Panc1 (cell line): ENCODE results near the gene KRTAP10-9. TPM values are rescaled to one million over a fixed set of nuclear protein-coding genes. Genes with fewer than 3 reads are reported as not detected.

ENCODE experiments used
- ATAC-seq: fragments of 200-7000 bp; cut with Tn5 transposase; 2 replicates; pipeline ENCODE4 v1.9.1; 2020; ENCODE audit warnings: mild to moderate bottlenecking, moderate library complexity
- BruUV-seq: library from RNA; stranded (reverse); fragments of 400-500 nt; replicated peaks from 2 replicates; lab custom pipeline; 2021; lab: Mats Ljungman, UMichigan
- CTCF ChIA-PET: fragments of 300-600 bp; sonication (Branson Sonifier 250); formaldehyde crosslinking; loops from one replicate; lab custom pipeline; 2022; ENCODE audit warnings: antibody characterized with exemption; lab: Charles Lee
- POLR2A ChIA-PET: fragments of 300-600 bp; sonication (Branson Sonifier 250); formaldehyde crosslinking; loops from one replicate; lab custom pipeline; 2022; ENCODE audit warnings: antibody characterized with exemption; lab: Charles Lee
- DNase-seq: peaks from one replicate; pipeline ENCODE4 v3.0.0-alpha.2; 2010; ENCODE audit warnings: low read depth, low spot score
- H3K27ac ChIP-seq: 2 replicates; pipeline ENCODE4 v1.5.1; 2011; ENCODE audit warnings: mild to moderate bottlenecking, low read length, inconsistent platforms
- H3K27me3 ChIP-seq: fragments of 200-500 bp; sonication (Bioruptor generic); 2 replicates; pipeline ENCODE4 v1.6.0; 2014; ENCODE audit warnings: low read length, inconsistent platforms; ENCODE audit not compliant: control insufficient read depth, insufficient read depth
- H3K36me3 ChIP-seq: fragments of 200-500 bp; sonication (Bioruptor generic); 2 replicates; pipeline ENCODE4 v1.5.1; 2014; ENCODE audit warnings: inconsistent platforms, mild to moderate bottlenecking, low read length, moderate library complexity; ENCODE audit not compliant: control insufficient read depth, insufficient read depth
- H3K4me1 ChIP-seq: 2 replicates; pipeline ENCODE4 v1.5.1; 2011; ENCODE audit warnings: inconsistent platforms, mild to moderate bottlenecking, low read length, moderate library complexity; ENCODE audit not compliant: control insufficient read depth, insufficient read depth
- H3K4me3 ChIP-seq, 2 experiments: 2 replicates each; pipeline ENCODE4 v1.5.1; 2011 to 2012; ENCODE audit warnings: low read depth in 2 of 2, low read length in 2 of 2, mild to moderate bottlenecking in 2 of 2, inconsistent platforms in 1 of 2, moderate library complexity in 1 of 2
- H3K9me3 ChIP-seq: fragments of 200-500 bp; sonication (Bioruptor generic); 2 replicates; pipeline ENCODE4 v1.5.1; 2014; ENCODE audit warnings: low read depth, mild to moderate bottlenecking, inconsistent platforms, low read length, moderate library complexity; ENCODE audit not compliant: control insufficient read depth, insufficient read depth
- POLR2AphosphoS5 ChIP-seq: IDR thresholded peaks from 2 replicates; pipeline ENCODE4 v1.6.1; 2012; ENCODE audit warnings: mild to moderate bottlenecking, low read depth, low read length, moderate library complexity
- SIN3A ChIP-seq: IDR thresholded peaks from 2 replicates; pipeline ENCODE4 v1.6.1; 2012; ENCODE audit warnings: low read depth, mild to moderate bottlenecking, low read length, moderate library complexity, borderline replicate concordance; ENCODE audit not compliant: insufficient read depth
- TCF7L2 ChIP-seq: IDR thresholded peaks from 2 replicates; pipeline ENCODE4 v1.6.1; 2011; ENCODE audit warnings: mild to moderate bottlenecking, low read depth, low read length, inconsistent platforms
- in situ Hi-C: cut with HindIII; loops from 2 replicates; pipeline ENCODE4 v1.10.0; 2016; ENCODE audit warnings: low sequenced_read_pairs, low pct_unique_long_range_greater_than_20kb
- intact Hi-C: fragments of 100-400 bp; cut with micrococcal nuclease; formaldehyde crosslinking; loops from one replicate; pipeline ENCODE4 v1.10.0; 2022; ENCODE audit not compliant: unreplicated experiment
- total RNA-seq: library from RNA; stranded (reverse); gene quantifications from one replicate; pipeline ENCODE4 v1.2.1, GENCODE V29; 2021; ENCODE audit not compliant: unreplicated experiment
- TF ChIP-seq, protein P1 (sequence below), 2 experiments: IDR thresholded peaks; 2 replicates each; pipeline ENCODE4 v1.6.1; 2011 to 2012; ENCODE audit warnings: low read depth in 2 of 2, control low read depth in 1 of 2, low read length in 1 of 2, mild to moderate bottlenecking in 1 of 2, moderate library complexity in 1 of 2; ENCODE audit not compliant: insufficient read depth in 1 of 2
- TF ChIP-seq, protein P2 (sequence below): fragments of 450-650 bp; IDR thresholded peaks from 2 replicates; pipeline ENCODE4 v1.5.1; 2017; ENCODE audit warnings: mild to moderate bottlenecking

KRTAP10-9 gene
- total RNA-seq, 1 experiment from 2014 or later, result not detected

DNA sequence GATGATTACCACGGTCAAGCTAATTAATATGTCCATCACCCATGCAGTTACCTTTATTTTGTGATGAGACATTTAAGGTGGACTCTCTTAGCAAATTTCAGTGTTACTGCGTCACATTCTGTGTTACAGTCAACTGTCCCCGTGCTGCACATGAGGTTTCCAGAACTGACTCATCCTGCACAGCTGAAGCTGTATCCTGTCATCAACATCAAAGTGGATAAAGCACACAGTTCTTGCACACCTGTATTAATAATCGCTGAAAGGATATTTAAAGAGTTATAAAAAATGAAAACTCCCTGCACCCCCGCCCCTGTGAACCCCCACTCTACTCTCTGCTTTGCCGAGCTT is 43.1 kb upstream of the KRTAP10-9 start:
- Histone ChIP-seq H3K27ac (no peak overlapping the region), H3K4me3 (no peak overlapping the region), H3K36me3 (no peaks in the 10 kb centered on the region), H3K9me3 (0 out of 2 replicates have a peak, but pooled peaks cover 7% of the 10 kb centered on the region), H3K27me3 (peaks cover 4% of the 10 kb centered on the region), H3K4me1 (peaks cover 4% of the 10 kb centered on the region; the same call in 1 of the 2 replicates)
- TF ChIP-seq TCF7L2 (no peak), POLR2AphosphoS5 (no peak), SIN3A (no peak)
- TF ChIP-seq, protein P1, sequence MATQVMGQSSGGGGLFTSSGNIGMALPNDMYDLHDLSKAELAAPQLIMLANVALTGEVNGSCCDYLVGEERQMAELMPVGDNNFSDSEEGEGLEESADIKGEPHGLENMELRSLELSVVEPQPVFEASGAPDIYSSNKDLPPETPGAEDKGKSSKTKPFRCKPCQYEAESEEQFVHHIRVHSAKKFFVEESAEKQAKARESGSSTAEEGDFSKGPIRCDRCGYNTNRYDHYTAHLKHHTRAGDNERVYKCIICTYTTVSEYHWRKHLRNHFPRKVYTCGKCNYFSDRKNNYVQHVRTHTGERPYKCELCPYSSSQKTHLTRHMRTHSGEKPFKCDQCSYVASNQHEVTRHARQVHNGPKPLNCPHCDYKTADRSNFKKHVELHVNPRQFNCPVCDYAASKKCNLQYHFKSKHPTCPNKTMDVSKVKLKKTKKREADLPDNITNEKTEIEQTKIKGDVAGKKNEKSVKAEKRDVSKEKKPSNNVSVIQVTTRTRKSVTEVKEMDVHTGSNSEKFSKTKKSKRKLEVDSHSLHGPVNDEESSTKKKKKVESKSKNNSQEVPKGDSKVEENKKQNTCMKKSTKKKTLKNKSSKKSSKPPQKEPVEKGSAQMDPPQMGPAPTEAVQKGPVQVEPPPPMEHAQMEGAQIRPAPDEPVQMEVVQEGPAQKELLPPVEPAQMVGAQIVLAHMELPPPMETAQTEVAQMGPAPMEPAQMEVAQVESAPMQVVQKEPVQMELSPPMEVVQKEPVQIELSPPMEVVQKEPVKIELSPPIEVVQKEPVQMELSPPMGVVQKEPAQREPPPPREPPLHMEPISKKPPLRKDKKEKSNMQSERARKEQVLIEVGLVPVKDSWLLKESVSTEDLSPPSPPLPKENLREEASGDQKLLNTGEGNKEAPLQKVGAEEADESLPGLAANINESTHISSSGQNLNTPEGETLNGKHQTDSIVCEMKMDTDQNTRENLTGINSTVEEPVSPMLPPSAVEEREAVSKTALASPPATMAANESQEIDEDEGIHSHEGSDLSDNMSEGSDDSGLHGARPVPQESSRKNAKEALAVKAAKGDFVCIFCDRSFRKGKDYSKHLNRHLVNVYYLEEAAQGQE (IDR thresholded peaks at IDR 0.05; ENCODE audit: insufficient read depth in 1 of 2, low read depth in 2 of 2, low read length in 1 of 2), result no peak
- TF ChIP-seq, protein P2, sequence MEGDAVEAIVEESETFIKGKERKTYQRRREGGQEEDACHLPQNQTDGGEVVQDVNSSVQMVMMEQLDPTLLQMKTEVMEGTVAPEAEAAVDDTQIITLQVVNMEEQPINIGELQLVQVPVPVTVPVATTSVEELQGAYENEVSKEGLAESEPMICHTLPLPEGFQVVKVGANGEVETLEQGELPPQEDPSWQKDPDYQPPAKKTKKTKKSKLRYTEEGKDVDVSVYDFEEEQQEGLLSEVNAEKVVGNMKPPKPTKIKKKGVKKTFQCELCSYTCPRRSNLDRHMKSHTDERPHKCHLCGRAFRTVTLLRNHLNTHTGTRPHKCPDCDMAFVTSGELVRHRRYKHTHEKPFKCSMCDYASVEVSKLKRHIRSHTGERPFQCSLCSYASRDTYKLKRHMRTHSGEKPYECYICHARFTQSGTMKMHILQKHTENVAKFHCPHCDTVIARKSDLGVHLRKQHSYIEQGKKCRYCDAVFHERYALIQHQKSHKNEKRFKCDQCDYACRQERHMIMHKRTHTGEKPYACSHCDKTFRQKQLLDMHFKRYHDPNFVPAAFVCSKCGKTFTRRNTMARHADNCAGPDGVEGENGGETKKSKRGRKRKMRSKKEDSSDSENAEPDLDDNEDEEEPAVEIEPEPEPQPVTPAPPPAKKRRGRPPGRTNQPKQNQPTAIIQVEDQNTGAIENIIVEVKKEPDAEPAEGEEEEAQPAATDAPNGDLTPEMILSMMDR, result no peak
- CTCF ChIA-PET, result no interaction called here
- in situ Hi-C loops (no loop called here), intact Hi-C loops (no loop called here)
- POLR2A ChIA-PET, result no interaction called here
- DNase-seq (no peak), ATAC-seq (no peak)
- BruUV-seq, result no TSS peak

DNA sequence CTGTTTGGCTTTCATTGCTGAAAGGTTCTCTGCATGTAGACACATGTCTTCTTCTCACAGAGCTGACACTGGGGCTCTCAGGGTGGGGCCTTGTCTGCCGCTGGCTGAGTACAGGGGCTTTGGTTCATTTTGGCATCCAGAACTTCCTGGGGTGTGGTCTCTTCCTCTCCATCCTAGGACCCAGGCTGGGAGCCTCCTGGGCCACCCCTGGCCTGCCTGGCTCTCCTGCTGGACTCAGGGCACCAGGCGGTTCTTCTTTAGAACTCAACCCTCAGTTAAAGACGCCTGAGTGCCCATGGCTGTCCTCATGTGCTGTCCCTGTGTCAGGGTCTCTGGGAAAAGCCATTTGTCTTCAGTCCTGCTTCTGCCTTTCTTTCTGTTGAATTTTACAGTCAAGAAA is 41.0 kb upstream of the KRTAP10-9 start:
- BruUV-seq, result no TSS peak
- intact Hi-C loops (no loop called here), in situ Hi-C loops (no loop called here)
- Histone ChIP-seq H3K4me3 (no peak overlapping the region), H3K27me3 (peaks cover 4% of the 10 kb centered on the region), H3K36me3 (no peaks in the 10 kb centered on the region), H3K9me3 (0 out of 2 replicates have a peak, but pooled peaks cover 7% of the 10 kb centered on the region), H3K4me1 (peaks cover 4% of the 10 kb centered on the region; the same call in 1 of the 2 replicates), H3K27ac (no peak overlapping the region)
- ATAC-seq (no peak), DNase-seq (no peak)
- TF ChIP-seq, protein P2, result no peak
- no peak for TF ChIP-seq TCF7L2
- TF ChIP-seq SIN3A, result no peak
- TF ChIP-seq, protein P1 (IDR thresholded peaks at IDR 0.05; ENCODE audit: insufficient read depth in 1 of 2, low read depth in 2 of 2, low read length in 1 of 2), result no peak
- no peak for TF ChIP-seq POLR2AphosphoS5
- ChIA-PET CTCF (no interaction called here), POLR2A (no interaction called here)
